B cell (primary cell): Measurements from ENCODE around the gene EGFR. TPM values are rescaled to one million over a fixed set of nuclear protein-coding genes. Genes with fewer than 3 reads are reported as not detected.

ENCODE experiments used
- ATAC-seq: fragments of 200-7000 bp; cut with Tn5 transposase; one replicate; pipeline ENCODE4 v1.10.0; 2021; ENCODE audit warnings: low read depth, mild to moderate bottlenecking, moderate number of reproducible peaks, moderate library complexity
- CTCF ChIA-PET: fragments of 350-600 bp; sonication (Branson Sonifier 250); formaldehyde crosslinking; loops from one replicate; lab custom pipeline; 2021; ENCODE audit warnings: antibody characterized with exemption, inconsistent platforms; lab: Charles Lee
- POLR2A ChIA-PET: fragments of 350-600 bp; sonication (Branson Sonifier 250); formaldehyde crosslinking; loops from one replicate; lab custom pipeline; 2021; ENCODE audit warnings: antibody characterized with exemption; lab: Charles Lee
- DNase-seq: peaks from one replicate; pipeline ENCODE4 v3.0.0; 2013
- H2AFZ ChIP-seq: 2 replicates; pipeline ENCODE4 v1.6.1; 2012; ENCODE audit warnings: mild to moderate bottlenecking, low read depth, low read length; ENCODE audit not compliant: insufficient read depth, poor library complexity, severe bottlenecking
- H3K27ac ChIP-seq, 2 donors: 1 replicate in 1 of 2; 2 replicates in 1 of 2; pipeline ENCODE4 v1.5.1; 2012 to 2013; ENCODE audit warnings: low read length in 2 of 2, mild to moderate bottlenecking in 2 of 2, moderate library complexity in 1 of 2
- H3K27me3 ChIP-seq, 4 experiments: fragments of 200-600 bp in 1 of 4; sonication (generic) in 1 of 4; replicated peaks in 1 of 4; 1 replicate in 2 of 4; 2 replicates in 2 of 4; pipeline versions ENCODE4 v1.6.1 to v1.7.0; 2013 to 2016; ENCODE audit warnings: low read length in 3 of 4, mild to moderate bottlenecking in 2 of 4, mixed read lengths in 1 of 4, moderate library complexity in 1 of 4; ENCODE audit not compliant: insufficient read depth in 4 of 4, control insufficient read depth in 3 of 4; ENCODE audit errors: control extremely low read depth in 1 of 4
- H3K36me3 ChIP-seq, 2 experiments: replicated peaks in 1 of 2; 1 replicate in 1 of 2; 2 replicates in 1 of 2; pipeline versions ENCODE4 v1.6.1 to v1.7.1; 2013; ENCODE audit warnings: low read length in 1 of 2; ENCODE audit not compliant: insufficient read depth in 2 of 2, control insufficient read depth in 1 of 2; ENCODE audit errors: control extremely low read depth in 1 of 2, extremely low read depth in 1 of 2
- H3K4me1 ChIP-seq, 2 donors: fragments of 200-600 bp in 1 of 2; sonication (generic) in 1 of 2; 1 replicate in 1 of 2; 2 replicates in 1 of 2; pipeline versions ENCODE4 v1.5.1 to v1.6.1; 2013 to 2017; ENCODE audit warnings: low read length in 2 of 2; ENCODE audit not compliant: control insufficient read depth in 2 of 2, insufficient read depth in 2 of 2
- H3K4me2 ChIP-seq: replicated peaks from 2 replicates; pipeline ENCODE3; 2012; ENCODE audit warnings: mild to moderate bottlenecking, low read depth, low read length; ENCODE audit not compliant: poor library complexity, severe bottlenecking
- H3K4me3 ChIP-seq, 5 experiments: fragments of 200-600 bp in 1 of 5; sonication (generic) in 1 of 5; 1 replicate in 3 of 5; 2 replicates in 2 of 5; pipeline versions ENCODE4 v1.5.1 to v1.7.0; 2011 to 2016; ENCODE audit warnings: low read length in 4 of 5, mild to moderate bottlenecking in 4 of 5, low read depth in 2 of 5, control low read depth in 1 of 5, moderate library complexity in 1 of 5; ENCODE audit not compliant: insufficient read depth in 1 of 5; ENCODE audit errors: control extremely low read depth in 1 of 5, extremely low read depth in 1 of 5
- H3K79me2 ChIP-seq: fragments of 200-600 bp; sonication (generic); one replicate; pipeline ENCODE4 v1.6.0; 2016; ENCODE audit warnings: low read length; ENCODE audit not compliant: control insufficient read depth, insufficient read depth
- H3K9ac ChIP-seq: fragments of 200-600 bp; sonication (generic); 2 replicates; pipeline ENCODE4 v1.6.1; 2017; ENCODE audit warnings: mild to moderate bottlenecking, low read length, moderate library complexity
- H3K9me3 ChIP-seq, 3 donors: one replicate each; pipeline versions ENCODE4 v1.6.1 to v1.7.1; 2013; ENCODE audit warnings: low read length in 2 of 3; ENCODE audit not compliant: control insufficient read depth in 2 of 3, insufficient read depth in 1 of 3; ENCODE audit errors: control extremely low read depth in 1 of 3
- H4K20me1 ChIP-seq: 2 replicates; pipeline ENCODE4 v1.6.0; 2012; ENCODE audit warnings: mild to moderate bottlenecking, low read length; ENCODE audit not compliant: insufficient read depth, control insufficient read depth, poor library complexity, severe bottlenecking
- H3K27ac Mint-ChIP-seq: one replicate; pipeline ENCODE4 v1.8.0; 2021; ENCODE audit warnings: mixed read lengths
- H3K27me3 Mint-ChIP-seq: one replicate; pipeline ENCODE4 v1.8.0; 2021; ENCODE audit warnings: mixed read lengths
- H3K4me1 Mint-ChIP-seq: one replicate; pipeline ENCODE4 v1.8.0; 2021; ENCODE audit warnings: mixed read lengths
- H3K4me3 Mint-ChIP-seq: one replicate; pipeline ENCODE4 v1.8.0; 2021; ENCODE audit warnings: mixed read lengths
- H3K9me3 Mint-ChIP-seq: one replicate; pipeline ENCODE4 v1.8.0; 2022; ENCODE audit warnings: mixed read lengths; ENCODE audit not compliant: insufficient read depth
- EZH2 ChIP-seq: IDR thresholded peaks from 2 replicates; pipeline ENCODE4 v1.6.1; 2012; ENCODE audit warnings: borderline replicate concordance, low read depth, mild to moderate bottlenecking, moderate library complexity, low read length; ENCODE audit not compliant: insufficient read depth, poor library complexity, severe bottlenecking
- WGBS: methylation state at CpG from one replicate; pipeline ENCODE4 v1.1.5; 2013; ENCODE audit warnings: missing lambda C conversion rate; ENCODE audit not compliant: insufficient coverage; 5-methylcytosine and 5-hydroxymethylcytosine counted together
- intact Hi-C: fragments of 100-400 bp; cut with micrococcal nuclease; formaldehyde crosslinking; loops from one replicate; pipeline ENCODE4 v1.10.0; 2022
- polyA plus RNA-seq: library from polyadenylated mRNA; depleted of rRNA; stranded (reverse); fragments of >200 nt; gene quantifications from 2 replicates; pipeline ENCODE4 v1.2.3, GENCODE V29; 2012
- total RNA-seq, 2 donors: library from RNA; stranded (reverse); fragments of 120-200 nt in 1 of 2; gene quantifications; 1 replicate in 1 of 2; 2 replicates in 1 of 2; pipeline versions ENCODE4 v1.2.3 to v1.2.4, GENCODE V29; 2013 to 2022
- TF ChIP-seq, protein P1 (sequence below): fragments of 200-600 bp; IDR thresholded peaks from one replicate; pipeline ENCODE4 v1.8.0; 2022; ENCODE audit warnings: antibody characterized with exemption, mild to moderate bottlenecking

Gene EGFR
- total and polyA plus RNA-seq, 2 donors (not counting 1 experiment from before 2014, with no cell fraction given), result not detected

DNA sequence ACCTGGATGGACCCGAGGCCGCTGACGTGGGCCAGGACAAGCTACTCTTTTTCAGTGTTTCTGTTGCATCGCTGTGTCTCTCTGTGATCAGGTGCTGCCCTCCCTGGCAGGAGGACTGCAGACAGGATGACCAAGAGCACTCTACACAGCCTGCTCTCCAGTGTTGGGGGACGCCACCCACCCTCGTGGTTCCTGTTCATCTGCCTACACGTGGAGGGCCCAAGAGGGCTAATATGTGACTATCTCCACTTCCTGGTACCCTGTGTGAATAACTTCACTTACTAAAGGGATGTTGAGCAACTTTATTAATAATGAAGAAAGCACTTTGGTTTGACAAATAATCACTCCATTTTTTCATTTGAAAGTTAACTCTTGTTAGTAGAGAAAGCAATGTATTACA, 101.3 kb downstream of the EGFR start:
- peaks cover 0 to 3% (median 0%) of the 10 kb centered on the region in 3 donors for H3K9me3 ChIP-seq
- no peaks in the 10 kb centered on the region for H3K79me2 ChIP-seq
- no peaks in the 10 kb centered on the region for H4K20me1 ChIP-seq
- WGBS, result 79% methylated on average over 7 of the region's 7 CpGs
- ChIA-PET CTCF (no interaction called here), POLR2A (no interaction called here)
- H3K36me3 ChIP-seq, result no peaks in the 10 kb centered on the region
- no peaks in the 10 kb centered on the region for H3K4me1 ChIP-seq
- no peaks in the 10 kb centered on the region for H3K4me1 Mint-ChIP-seq
- no peak overlapping the region for H3K4me2 ChIP-seq
- H3K27me3 ChIP-seq, result no peaks in the 10 kb centered on the region
- intact Hi-C loops, result no loop called here
- ATAC-seq, result no peak
- no peak overlapping the region for H2AFZ ChIP-seq
- H3K27ac Mint-ChIP-seq, result no peak overlapping the region
- no peak overlapping the region for H3K4me3 Mint-ChIP-seq
- no peak overlapping the region for H3K4me3 ChIP-seq
- peaks cover 15% of the 10 kb centered on the region for H3K27me3 Mint-ChIP-seq
- no peak for TF ChIP-seq EZH2
- TF ChIP-seq, protein P1, sequence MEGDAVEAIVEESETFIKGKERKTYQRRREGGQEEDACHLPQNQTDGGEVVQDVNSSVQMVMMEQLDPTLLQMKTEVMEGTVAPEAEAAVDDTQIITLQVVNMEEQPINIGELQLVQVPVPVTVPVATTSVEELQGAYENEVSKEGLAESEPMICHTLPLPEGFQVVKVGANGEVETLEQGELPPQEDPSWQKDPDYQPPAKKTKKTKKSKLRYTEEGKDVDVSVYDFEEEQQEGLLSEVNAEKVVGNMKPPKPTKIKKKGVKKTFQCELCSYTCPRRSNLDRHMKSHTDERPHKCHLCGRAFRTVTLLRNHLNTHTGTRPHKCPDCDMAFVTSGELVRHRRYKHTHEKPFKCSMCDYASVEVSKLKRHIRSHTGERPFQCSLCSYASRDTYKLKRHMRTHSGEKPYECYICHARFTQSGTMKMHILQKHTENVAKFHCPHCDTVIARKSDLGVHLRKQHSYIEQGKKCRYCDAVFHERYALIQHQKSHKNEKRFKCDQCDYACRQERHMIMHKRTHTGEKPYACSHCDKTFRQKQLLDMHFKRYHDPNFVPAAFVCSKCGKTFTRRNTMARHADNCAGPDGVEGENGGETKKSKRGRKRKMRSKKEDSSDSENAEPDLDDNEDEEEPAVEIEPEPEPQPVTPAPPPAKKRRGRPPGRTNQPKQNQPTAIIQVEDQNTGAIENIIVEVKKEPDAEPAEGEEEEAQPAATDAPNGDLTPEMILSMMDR, result no peak
- no peaks in the 10 kb centered on the region for H3K9me3 Mint-ChIP-seq
- no peak overlapping the region for H3K9ac ChIP-seq
- DNase-seq, result no peak
- H3K27ac ChIP-seq, result no peak overlapping the region

DNA sequence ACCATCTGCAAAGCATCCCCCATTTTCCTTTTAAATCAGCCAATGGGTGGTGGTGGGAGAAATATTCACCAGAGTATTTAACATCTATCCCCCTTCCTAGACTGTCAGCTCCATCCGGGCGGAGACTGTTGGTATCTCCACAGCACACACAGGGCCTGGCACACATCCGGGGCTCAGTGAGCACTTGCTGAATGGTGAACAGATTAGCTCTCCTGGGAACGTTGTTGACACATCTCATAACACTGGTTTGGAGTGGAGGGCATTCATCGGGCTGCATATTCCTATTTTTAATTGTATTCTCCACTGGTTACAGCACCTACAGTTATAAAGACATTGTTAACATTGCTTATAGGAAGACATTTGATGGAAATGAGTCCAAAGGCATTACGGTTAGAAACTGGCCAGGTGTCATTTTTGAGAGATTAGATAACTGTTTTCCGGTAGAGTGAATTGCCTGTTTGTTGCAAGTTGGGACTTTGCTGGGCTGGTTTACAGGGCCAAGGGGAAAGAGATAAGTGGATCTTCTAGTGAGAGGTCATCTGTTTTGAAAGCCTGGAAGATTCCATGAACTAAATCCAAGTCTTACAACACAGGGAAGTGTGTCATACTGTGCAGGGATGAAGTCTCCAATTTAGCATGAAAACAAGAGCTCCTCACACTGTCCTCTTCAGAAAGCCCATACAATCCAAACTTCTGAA, 101.8 kb downstream of the EGFR start:
- WGBS, result 86% methylated on average over 2 of the region's 7 CpGs
- ChIA-PET POLR2A (no interaction called here), CTCF (no interaction called here)
- H3K4me3 ChIP-seq, result no peak overlapping the region
- H3K4me3 Mint-ChIP-seq, result no peak overlapping the region
- H3K4me2 ChIP-seq, result no peak overlapping the region
- H3K9me3 Mint-ChIP-seq, result no peaks in the 10 kb centered on the region
- intact Hi-C loops, result no loop called here
- H3K4me1 ChIP-seq, result no peaks in the 10 kb centered on the region
- H3K4me1 Mint-ChIP-seq, result no peaks in the 10 kb centered on the region
- DNase-seq (no peak), ATAC-seq (no peak)
- H3K27me3 Mint-ChIP-seq, result peaks cover 17% of the 10 kb centered on the region
- H2AFZ ChIP-seq, result no peak overlapping the region
- peaks cover 0 to 3% (median 0%) of the 10 kb centered on the region in 3 donors for H3K9me3 ChIP-seq
- no peaks in the 10 kb centered on the region for H3K27me3 ChIP-seq
- H3K36me3 ChIP-seq, result no peaks in the 10 kb centered on the region
- H3K9ac ChIP-seq, result no peak overlapping the region
- H3K27ac Mint-ChIP-seq, result no peak overlapping the region
- no peaks in the 10 kb centered on the region for H4K20me1 ChIP-seq
- TF ChIP-seq EZH2, result no peak
- TF ChIP-seq, protein P1, result no peak
- no peaks in the 10 kb centered on the region for H3K79me2 ChIP-seq
- H3K27ac ChIP-seq, result no peak overlapping the region
